ENCODE data around the gene NXPH3.

DNA sequence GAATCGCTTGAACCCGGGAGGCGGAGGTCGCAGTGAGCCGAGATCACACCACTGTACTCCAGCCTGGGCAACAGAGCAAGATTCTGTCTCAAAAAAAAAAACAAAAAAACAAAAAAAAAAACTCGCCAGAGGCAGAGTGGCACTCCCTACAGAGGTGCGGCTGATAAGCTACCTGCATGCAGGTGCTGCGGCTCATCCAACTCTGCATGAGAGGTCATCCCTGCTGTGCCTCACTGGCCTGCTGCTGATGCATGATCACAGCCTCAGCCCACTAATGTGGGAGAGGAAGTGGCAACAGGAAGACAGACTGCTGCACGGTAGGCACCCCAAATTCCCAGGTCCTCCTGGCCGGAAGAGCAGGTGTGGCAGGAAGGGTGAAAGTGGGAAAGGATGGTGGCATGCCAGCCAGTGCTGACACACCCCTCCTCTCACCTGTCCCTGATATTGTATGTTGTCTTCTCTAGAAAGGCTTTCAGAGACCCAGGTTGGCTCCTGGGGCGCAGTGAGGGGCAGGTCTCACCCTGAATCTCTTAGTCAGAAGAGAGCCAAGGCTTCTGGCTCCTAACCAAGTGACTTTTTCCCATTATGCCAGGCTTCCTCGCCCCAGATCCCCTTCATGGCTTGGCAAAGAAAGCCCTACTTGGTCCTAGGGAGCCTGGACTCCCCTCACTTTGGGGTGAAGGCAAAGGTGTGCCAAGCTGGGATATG, 11.8 kb downstream of the NXPH3 start:
- TF ChIP-seq, protein P1, sequence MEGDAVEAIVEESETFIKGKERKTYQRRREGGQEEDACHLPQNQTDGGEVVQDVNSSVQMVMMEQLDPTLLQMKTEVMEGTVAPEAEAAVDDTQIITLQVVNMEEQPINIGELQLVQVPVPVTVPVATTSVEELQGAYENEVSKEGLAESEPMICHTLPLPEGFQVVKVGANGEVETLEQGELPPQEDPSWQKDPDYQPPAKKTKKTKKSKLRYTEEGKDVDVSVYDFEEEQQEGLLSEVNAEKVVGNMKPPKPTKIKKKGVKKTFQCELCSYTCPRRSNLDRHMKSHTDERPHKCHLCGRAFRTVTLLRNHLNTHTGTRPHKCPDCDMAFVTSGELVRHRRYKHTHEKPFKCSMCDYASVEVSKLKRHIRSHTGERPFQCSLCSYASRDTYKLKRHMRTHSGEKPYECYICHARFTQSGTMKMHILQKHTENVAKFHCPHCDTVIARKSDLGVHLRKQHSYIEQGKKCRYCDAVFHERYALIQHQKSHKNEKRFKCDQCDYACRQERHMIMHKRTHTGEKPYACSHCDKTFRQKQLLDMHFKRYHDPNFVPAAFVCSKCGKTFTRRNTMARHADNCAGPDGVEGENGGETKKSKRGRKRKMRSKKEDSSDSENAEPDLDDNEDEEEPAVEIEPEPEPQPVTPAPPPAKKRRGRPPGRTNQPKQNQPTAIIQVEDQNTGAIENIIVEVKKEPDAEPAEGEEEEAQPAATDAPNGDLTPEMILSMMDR (IDR thresholded peaks at IDR 0.05), result no peak
- no peak for TF ChIP-seq EZH2 (IDR thresholded peaks at IDR 0.05; ENCODE audit: borderline replicate concordance, insufficient read depth, low read depth, low read length, poor library complexity, severe bottlenecking)

Data from B cell (primary cell).